Activated naive CD4-positive, alpha-beta T cell treated with anti-CD3 and anti-CD28 coated beads, Interleukin-2, amount 50 U/mL, for 72 hours (primary cell): ENCODE results near the gene COMMD7. TPM values are rescaled to one million over a fixed set of nuclear protein-coding genes. Genes with fewer than 3 reads are reported as not detected.
A peak's percentile ranks its signal among the peaks of the same experiment; 100 is the strongest.

Source experiments
- ATAC-seq, 2 donors: fragments of 150-1000 bp; cut with Tn5 transposase; 2 replicates each; pipeline ENCODE4 v1.10.0; 2021; ENCODE audit warnings: mild to moderate bottlenecking in 2 of 2, moderate library complexity in 2 of 2
- DNase-seq, 2 donors: peaks; one replicate each; pipeline ENCODE4 v3.0.0; 2021 to 2022; ENCODE audit warnings: low spot score in 2 of 2
- H3K27ac Mint-ChIP-seq, 2 donors: one replicate each; pipeline ENCODE4 v1.8.0; 2022; ENCODE audit warnings: mild to moderate bottlenecking in 2 of 2, mixed read lengths in 2 of 2
- H3K36me3 Mint-ChIP-seq, 2 donors: one replicate each; pipeline ENCODE4 v1.8.0; 2022; ENCODE audit warnings: mixed read lengths in 2 of 2
- H3K9me3 Mint-ChIP-seq, 2 donors: one replicate each; pipeline ENCODE4 v1.8.0; 2022; ENCODE audit warnings: mixed read lengths in 2 of 2
- total RNA-seq, 2 donors: library from RNA; stranded (reverse); gene quantifications; one replicate each; pipeline ENCODE4 v1.2.3, GENCODE V29; 2022

Gene COMMD7
- total RNA-seq, 2 donors from 2014 or later, result 20.9 to 35.4 TPM

DNA sequence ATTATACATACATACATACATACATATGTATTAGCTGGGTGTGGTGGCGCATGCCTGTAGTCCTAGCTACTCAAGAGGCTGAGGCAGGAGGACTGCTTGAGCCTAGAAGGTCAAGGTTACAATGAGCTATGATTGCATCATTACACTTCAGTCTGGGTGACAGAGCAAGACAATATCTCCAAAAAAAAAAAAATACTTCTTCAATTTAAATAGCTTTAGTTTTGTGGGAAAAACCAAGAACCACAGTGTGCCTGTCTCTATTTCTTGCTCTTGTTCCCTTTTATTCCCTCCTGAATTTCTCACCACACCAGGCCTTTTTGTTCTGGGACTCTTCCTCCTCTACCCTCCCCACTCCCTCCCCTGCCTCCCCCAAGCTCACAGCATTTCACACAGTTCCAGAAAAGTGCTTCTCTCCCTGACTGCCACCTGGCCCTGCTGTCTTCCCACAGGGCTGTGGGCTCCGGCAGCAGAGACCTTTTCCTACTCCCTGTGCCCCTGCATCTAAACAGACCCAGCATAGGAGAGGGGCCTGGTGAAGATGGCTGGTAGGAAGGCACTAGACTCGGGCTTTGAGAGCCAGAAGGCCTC lies 70.8 kb downstream of the COMMD7 start:
- Mint-ChIP-seq H3K27ac (peak overlapping the region; percentile 44 to 61), H3K36me3 (no peaks in the 10 kb centered on the region), H3K9me3 (no peaks in the 10 kb centered on the region)
- ATAC-seq, result peak; percentile 5 to 23
- DNase-seq, result no peak

DNA sequence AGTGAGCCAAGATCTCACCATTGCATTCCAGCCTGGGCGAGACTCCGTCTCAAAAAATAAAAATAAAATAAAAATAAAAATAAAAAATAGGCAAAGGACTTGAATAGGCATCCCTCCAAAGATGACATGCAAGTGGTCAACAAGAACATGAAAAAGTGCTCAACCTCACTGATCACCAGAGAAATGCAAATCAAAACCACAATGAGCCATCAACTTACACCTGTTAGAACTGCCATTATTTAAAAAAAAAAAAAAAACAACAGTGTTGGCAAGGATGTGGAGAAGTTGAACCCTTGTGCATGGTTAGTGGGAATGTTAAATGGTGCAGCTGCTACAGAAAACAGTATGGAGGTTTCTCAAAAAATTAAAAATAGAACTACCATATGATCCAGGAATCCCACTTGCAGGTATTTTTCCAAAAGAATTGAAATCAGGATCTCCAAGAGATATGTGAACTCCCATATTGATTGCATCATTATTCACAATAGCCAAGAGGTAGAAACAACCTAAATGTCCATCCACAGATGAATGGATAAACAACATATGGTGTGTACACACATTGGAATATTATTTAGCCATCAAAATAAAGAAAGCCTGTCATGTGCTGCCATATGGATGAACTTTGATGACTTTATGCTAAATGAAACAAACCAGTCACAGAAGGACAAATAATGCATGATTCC lies 72.4 kb downstream of the COMMD7 start:
- ATAC-seq, result no peak

DNA sequence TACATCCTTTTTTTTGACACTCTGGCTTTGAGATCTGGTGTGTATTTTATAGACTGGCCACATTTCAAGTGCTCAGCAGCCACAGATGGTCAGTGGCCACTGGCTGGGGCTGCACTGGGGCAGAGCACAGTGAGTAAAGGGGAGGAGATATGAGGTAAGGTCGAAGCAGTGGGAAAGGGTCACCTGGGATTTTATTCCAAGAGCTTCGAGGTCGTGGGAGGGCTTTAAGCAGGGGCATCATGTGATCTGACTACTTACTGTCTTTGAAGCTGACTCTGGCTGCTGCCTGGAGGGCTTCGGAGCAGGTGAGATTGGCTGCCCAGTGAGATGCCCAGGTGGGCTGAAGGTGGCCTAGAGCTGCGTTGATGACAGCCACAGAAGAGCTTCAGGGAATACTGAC lies 76.2 kb downstream of the COMMD7 start:
- ATAC-seq (no peak), DNase-seq (no peak)
- no peaks in the 10 kb centered on the region for H3K9me3 Mint-ChIP-seq
- H3K27ac Mint-ChIP-seq, result no peak overlapping the region
- H3K36me3 Mint-ChIP-seq, result no peaks in the 10 kb centered on the region

More for the DNA sequence above, 72.4 kb downstream of the COMMD7 start:
- H3K9me3 Mint-ChIP-seq, result no peaks in the 10 kb centered on the region
- no peak for DNase-seq
- no peak overlapping the region for H3K27ac Mint-ChIP-seq
- H3K36me3 Mint-ChIP-seq, result no peaks in the 10 kb centered on the region

DNA sequence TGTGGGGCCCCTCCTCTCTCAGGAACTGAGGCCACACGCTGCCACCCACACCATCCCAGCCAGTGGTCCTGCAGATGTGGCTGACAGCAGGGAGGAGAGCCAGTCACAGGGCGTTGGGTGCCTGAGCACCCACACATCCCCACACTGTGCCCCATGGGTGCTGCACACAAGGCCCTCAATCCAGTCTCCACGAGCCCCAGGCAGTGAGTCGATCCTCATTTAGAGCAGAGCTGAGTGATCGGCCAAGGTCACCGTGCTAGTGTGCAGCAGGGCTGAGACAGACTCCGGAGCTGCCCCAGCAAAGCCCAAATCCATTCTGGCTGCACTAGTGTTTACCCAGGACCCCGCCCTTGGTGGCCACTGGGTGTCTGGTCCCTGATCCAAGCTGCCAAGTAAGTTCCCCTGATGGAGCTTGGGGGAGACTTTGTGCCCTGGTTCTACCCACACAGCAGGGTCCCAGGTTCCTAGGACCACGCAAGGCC lies 78.5 kb downstream of the COMMD7 start:
- H3K27ac Mint-ChIP-seq, result peak overlapping the region in 1 of 2 donors; percentile 37
- ATAC-seq (peak in 1 of 2 donors; percentile 36), DNase-seq (no peak)
- H3K9me3 Mint-ChIP-seq, result peaks cover 0 to 10% of the 10 kb centered on the region in 2 donors
- H3K36me3 Mint-ChIP-seq, result peaks cover 0 to 11% of the 10 kb centered on the region in 2 donors

DNA sequence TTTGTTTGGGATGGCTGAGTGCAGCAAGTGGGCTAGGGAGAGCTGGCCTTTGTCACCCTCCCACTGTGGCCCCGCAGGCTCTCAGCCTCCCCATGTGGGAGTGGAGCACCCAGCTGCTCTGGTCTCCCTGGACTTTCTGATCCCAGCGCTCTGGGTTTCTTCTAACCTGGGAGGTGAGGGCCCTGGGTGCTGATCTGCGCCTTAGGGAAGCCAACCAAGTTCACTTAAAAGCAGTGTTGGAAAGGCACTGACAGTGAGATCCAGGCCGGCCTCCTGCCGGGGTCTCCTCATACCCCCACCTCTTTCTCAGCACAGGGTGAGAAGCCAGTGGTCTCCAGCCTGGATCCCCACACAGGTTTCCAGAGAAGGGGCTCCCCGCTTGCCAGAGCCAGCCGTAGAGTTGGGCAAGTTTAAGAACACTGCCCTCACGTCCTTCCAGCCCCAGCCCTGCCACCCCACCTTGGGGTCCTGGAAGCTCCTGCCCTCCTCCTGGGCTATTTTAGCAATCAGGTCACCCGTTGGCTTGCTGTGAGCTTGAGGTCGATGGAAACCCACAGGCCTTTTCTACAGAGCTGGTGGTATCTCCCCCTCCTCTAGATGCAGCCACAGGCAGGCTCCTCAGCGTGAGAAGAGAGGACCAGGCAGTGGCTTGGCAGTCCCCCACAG lies 79.1 kb downstream of the COMMD7 start:
- Mint-ChIP-seq H3K36me3 (peaks cover 0 to 11% of the 10 kb centered on the region in 2 donors), H3K9me3 (peaks cover 0 to 10% of the 10 kb centered on the region in 2 donors), H3K27ac (no peak overlapping the region)
- ATAC-seq (no peak), DNase-seq (no peak)

DNA sequence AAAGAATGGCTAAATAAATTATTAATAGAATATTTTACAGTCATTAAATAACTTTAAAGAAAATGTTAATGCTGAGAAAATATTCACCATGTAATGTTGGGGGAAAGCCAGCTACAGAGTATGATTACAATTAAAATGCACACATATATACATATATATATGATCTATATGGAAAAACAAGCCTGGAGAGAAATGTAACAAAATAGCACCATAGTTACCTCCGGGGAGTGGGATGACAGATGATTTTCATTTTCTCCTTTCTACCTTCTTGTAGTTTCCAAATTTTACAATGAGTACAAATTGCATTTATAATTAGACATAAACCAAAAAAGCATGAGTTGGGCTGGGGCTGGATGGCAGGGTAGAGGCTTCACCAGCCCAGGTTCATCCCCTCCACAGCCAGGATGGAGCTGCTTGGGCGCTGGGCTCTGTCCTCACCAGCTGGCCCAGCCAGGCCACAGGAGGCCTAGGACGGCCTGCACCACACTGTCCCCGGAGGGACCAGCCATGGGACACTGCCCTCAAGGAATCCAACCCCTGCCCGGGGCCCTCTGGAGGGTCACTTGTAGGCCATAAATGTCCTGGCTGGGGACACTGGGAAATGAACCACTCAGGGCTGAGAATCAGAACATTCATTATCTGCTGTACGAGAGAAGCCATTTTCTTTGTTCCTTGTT lies 79.8 kb downstream of the COMMD7 start:
- Mint-ChIP-seq H3K27ac (no peak overlapping the region), H3K36me3 (peaks cover 0 to 11% of the 10 kb centered on the region in 2 donors), H3K9me3 (peaks cover 0 to 10% of the 10 kb centered on the region in 2 donors)
- ATAC-seq (no peak), DNase-seq (no peak)

DNA sequence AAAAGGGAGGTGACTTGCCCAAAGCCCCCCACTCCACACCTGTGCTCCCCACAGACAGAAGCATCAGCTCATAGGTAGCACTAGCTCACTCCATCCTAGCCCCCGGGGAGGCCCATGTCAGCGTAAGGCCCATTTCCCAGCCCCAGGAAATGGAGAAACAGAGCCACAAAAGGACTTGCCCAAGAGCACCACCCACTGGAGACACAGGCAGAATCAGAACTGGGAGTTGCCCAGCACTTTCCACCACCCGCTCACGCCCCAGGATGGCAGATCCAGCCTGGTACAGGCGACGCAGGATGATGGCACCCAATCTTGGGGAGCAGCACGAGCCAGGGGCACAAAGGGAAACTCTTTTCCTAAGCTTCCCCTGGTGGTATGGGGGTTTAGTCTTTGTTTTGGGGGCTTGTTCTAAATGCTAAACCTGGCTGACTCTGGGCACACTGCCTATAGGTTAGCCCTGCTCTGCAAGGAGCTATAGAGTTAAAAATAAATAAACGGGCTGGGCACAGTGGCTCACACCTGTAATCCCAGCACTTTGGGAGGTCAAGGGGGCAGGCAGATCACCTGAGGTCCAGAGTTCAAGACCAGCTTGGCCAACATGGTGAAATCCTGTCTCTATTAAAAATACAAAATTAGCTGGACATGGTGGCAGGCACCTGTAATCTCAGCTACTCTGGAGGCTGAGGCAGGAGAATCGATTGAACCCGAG lies 81.3 kb downstream of the COMMD7 start:
- peaks cover 0 to 10% of the 10 kb centered on the region in 2 donors for H3K9me3 Mint-ChIP-seq
- ATAC-seq (no peak), DNase-seq (no peak)

DNA sequence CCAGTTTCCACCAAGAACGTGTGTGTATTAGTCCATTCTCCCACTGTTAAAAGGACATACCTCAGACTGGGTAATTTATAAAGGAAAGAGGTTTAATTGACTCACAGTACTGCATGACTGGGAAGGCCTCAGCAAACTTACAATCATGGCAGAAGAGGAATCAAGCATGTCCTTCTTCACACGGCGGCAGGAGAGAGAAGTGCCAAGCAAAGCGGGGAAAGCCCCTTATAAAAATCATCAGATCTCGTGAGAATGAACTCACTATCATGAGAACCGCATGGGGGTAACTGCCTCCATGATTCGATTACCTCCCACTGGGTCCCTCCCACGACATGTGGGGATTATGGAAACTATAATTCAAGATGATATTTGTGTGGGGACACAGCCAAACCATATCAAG lies 82.6 kb downstream of the COMMD7 start:
- Mint-ChIP-seq H3K36me3 (peaks cover 0 to 11% of the 10 kb centered on the region in 2 donors), H3K27ac (no peak overlapping the region), H3K9me3 (peaks cover 0 to 10% of the 10 kb centered on the region in 2 donors)
- ATAC-seq (no peak), DNase-seq (no peak)

More for the DNA sequence above, 81.3 kb downstream of the COMMD7 start:
- Mint-ChIP-seq H3K36me3 (peaks cover 0 to 11% of the 10 kb centered on the region in 2 donors), H3K27ac (no peak overlapping the region)

DNA sequence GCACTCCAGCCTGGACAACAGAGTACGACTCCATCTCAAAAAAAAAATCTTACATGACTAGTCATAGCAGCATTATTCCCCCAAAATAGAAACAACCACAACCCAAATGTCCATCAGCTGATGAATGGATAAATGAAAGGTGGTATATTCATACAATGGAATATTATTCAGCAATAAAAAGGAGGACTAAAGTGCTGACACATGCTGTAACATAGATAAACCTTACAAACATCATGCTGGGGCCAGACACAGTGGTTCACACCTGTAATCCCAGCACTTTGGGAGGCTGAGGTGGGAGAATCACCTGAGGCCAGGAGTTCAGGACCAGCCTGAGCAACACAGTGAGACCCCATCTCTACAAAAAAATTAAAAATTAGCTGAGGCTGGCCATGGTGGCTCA lies 86.4 kb downstream of the COMMD7 start:
- Mint-ChIP-seq H3K9me3 (peaks cover 0 to 10% of the 10 kb centered on the region in 2 donors), H3K36me3 (peaks cover 0 to 15% of the 10 kb centered on the region in 2 donors), H3K27ac (no peak overlapping the region)
- ATAC-seq (no peak), DNase-seq (no peak)

DNA sequence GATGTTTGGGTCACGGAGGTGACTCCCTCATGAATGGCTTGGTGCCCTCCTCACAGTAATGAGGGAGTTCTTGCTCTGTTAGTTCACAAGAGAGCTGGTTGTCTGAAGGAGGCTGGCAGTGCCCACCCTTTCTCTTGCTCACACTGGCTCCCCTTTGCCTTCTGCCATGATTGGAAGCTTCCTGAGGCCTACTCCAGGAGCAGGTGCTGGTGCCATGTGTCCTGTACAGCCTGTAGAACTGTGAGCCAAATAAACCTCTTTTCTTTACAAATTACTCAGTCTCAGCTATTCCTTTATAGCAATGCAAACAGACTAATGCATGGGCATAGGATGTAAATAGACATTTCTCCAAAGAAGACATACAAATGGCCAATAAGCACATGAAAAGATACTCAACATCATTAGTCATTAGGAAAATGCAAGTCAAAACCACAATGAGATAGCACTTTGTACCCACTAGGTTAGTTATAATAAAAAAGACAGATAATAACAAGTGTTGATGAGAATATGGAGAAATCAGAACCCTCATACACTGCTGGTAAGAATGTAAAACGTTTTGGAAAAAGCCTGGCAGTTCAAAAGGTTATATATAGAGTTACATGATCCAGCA lies 87.3 kb downstream of the COMMD7 start:
- ATAC-seq, result no peak
- no peak overlapping the region for H3K27ac Mint-ChIP-seq
- DNase-seq, result no peak
- peaks cover 0 to 12% of the 10 kb centered on the region in 2 donors for H3K36me3 Mint-ChIP-seq
- peaks cover 0 to 6% of the 10 kb centered on the region in 2 donors for H3K9me3 Mint-ChIP-seq

DNA sequence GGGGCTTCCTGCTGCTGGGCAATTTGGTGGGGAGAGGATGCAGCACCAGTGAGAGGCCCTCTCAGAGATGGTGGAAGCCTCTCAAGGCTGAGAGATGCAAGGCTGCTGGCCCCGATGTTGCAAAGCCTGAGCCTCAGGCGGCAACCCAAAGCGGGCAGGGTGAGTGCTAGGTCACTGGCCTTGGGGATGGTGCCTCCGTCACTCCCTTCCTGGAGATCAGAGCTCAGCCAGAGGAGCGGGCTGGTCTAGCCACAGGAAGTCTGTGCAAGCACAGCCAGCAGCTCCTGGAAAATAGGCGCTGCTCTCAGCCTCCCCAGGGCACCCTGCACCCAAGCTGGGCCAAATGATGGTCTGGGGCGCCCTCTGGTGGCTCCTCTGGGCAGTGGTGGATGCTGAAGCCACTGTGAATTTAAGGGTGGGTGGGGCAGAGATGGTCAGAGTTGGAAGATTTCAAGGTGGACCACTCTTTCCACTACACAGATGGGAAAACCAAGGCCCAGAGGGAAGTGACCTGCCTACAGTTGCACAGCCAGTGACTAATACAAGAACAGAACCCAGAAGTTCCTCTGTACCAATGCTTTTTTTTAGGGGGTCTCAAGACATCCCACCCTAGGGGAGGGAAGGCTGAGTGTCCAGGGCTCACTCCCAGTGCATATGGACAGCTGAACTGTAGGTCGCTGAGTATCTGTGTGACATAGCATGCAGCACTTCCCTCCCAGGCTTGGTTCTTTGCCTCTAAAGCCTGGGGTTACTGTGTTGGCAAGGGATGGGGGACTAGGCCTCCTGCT lies 90.3 kb downstream of the COMMD7 start:
- ATAC-seq (peak; percentile 98 to 99), DNase-seq (peak; percentile 85 to 90)
- Mint-ChIP-seq H3K9me3 (no peaks in the 10 kb centered on the region), H3K27ac (no peak overlapping the region), H3K36me3 (peaks cover 0 to 5% of the 10 kb centered on the region in 2 donors)

Other genes with a start within 250 kb of the COMMD7 start
- 10 to 100 TPM; 21.2 to 30.7 TPM for gene NOL4L, start 158.1 kb downstream of the COMMD7 start, total RNA-seq
- under 1 TPM in 1 of 2 donors, not detected in 1; 0.10 TPM for gene C20orf203, start 69.5 kb downstream of the COMMD7 start, total RNA-seq
- gene DNMT3B, start 18.9 kb upstream of the COMMD7 start, total RNA-seq, result 1 to 10 TPM in 1 of 2 donors, under 1 TPM in 1; 0.84 to 2.2 TPM
- gene MAPRE1, start 76.5 kb upstream of the COMMD7 start, total RNA-seq, result 100 to 1,000 TPM; 106 to 142 TPM
- gene EFCAB8, start 115.5 kb upstream of the COMMD7 start, total RNA-seq, result under 1 TPM; 0.52 to 0.70 TPM